Raji (cell line): ENCODE results near the gene EFCAB9.
A peak's percentile ranks its signal among the peaks of the same experiment; 100 is the strongest.

ENCODE experiments used
- POLR2A ChIP-seq: IDR thresholded peaks from 2 replicates; pipeline ENCODE4 v1.6.1; 2011; ENCODE audit warnings: low read depth, low read length, control low read depth; ENCODE audit not compliant: insufficient read depth

EFCAB9 gene

GRCh38 chr5:172178991-172179989 is 14.7 kb upstream of the EFCAB9 start:
- 0 out of 2 replicates have a peak, but pooled peaks have one; percentile 26 for TF ChIP-seq POLR2A

DNA sequence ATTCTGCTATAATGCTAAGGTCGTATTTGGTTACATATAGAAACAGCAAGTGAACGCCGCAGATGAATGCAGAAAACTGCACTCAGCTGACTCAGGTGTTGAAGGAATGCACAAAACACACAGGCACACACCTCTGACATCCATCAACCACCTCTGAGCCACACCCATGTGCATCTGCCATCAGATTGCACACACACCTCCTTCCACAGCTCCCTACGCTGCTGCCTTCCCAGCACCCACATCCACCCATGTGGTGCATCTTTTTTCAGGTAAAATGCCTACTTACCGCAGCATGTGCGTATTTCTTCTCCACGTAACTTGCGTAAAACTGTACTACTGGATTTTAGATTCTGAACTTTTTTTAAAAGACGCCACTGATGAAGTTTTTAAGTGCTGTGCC is 13.0 kb upstream of the EFCAB9 start:
- TF ChIP-seq POLR2A: no peak

DNA sequence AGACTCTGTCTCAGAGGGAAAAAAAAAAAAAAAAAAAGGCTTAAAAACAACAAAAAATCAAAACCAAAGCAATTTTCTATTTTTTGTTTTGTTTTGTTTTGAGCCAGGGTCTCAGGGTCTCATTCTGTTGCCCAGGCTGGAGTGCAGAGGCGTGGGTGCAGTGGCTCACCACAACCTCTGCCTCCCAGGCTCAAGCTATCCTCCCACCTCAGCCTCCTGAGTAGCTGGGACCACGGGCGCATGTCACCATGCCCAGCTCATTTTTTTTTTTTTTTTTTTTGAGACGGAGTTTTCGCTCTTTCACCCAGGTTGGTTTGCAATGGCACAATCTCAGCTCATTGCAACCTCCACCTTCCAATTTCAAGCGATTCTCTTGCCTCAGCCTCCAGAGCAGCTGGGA is 11.7 kb upstream of the EFCAB9 start:
- no peak for TF ChIP-seq POLR2A

GRCh38 chr5:172183881-172184280 is 10.1 kb upstream of the EFCAB9 start:
- no peak for TF ChIP-seq POLR2A

DNA sequence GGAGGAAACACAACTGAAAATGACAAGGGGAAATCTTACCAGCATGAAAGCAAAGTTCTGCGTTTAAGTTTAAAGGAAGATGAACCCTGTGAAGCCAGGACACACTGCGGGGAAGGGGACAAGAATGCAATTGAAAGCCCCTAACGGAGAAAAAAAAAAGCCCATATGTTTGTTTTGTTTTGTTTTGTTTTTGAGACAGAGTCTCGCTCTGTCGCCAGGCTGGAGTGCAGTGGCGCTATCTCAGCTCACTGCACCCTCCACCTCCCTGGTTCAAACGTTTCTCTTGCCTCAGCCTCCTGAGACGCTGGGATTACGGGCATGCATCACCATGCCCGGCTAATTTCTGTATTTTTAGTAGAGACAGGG is 8.9 kb upstream of the EFCAB9 start:
- TF ChIP-seq POLR2A: no peak

DNA sequence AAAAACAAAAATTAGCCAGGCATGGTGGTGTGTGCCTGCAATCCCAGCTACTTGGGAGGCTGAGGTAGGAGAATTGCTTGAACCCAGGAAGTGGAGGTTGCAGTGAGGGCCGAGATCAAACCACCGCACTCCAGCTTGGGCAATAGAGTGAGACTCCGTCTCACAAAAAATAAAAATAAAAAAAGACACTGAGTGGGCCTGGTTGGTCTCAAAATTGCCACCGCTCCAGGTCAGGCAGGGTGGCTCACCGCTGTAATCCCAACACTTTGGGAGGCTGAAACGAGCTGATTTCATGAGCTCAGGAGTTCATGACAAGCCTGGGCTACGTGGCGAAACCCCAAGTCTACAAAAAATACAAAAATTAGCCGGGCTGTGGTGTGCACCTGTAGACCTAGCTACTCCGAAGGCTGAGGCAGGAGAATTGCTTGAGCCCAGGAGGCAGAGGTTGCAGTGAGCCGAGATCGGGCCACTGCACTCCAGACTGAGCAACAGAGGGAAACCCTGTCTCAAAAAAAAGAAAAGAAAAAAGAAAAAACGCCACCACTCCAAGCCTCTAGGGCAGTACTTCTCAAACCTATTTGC is 7.8 kb upstream of the EFCAB9 start:
- TF ChIP-seq POLR2A: no peak

DNA sequence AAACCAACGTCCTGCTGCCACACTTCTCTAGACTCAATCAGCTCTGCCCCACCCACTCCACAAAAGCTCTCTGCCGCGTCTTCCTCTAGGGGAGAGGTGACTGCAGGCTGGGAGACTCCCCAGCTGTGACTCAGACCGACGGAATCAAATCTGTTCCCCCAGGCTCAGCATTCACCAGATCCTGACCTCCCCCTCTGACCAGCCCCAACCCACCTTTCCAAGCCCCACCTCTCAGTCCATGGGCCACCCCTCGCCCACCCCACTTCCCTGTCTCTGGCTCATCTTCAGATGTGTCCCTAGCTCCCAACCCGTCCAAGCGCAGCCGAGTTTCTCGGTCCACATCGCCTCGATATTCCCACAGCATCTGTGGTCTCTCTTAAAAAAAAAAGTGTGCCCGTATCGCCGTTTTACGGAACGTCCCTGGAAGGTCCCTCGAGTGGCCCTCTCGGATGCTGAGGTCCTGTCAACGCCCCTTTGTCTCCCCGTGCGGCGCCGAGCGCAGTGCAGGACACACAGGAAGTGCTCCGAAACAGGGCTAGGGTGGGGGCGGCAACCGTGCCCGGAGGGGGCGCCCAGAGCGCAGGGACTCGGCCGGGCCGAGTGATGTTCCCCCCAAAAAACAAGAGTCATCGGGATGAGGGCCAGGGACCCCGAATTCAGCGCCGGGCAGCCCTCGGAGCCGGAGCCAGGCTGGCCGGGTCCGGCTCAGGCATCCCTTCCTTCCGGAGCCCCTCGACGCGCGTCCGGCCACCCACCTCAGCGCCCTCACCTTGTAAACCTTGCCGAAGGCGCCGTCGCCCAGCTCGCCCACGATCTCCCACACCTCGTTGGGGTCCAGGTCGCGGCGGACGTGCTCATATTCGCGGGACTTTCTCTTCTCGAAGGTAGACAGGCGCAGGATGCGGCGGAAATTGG is 6.6 kb upstream of the EFCAB9 start:
- TF ChIP-seq POLR2A: no peak

- peak; percentile 68 for TF ChIP-seq POLR2A
Measured at GRCh38 chr5:172188033-172188892, 5.7 kb upstream of the EFCAB9 start, which contains the start of gene STK10. TSS of gene STK10 (minus strand) at chr5:172188224. CDS start at chr5:172188042, 182 bp downstream.

GRCh38 chr5:172188893-172189692 is 4.9 kb upstream of the EFCAB9 start:
- no peak for TF ChIP-seq POLR2A

- TF ChIP-seq POLR2A: no peak
Measured at GRCh38 chr5:172189693-172190296, 4.2 kb upstream of the EFCAB9 start.

- no peak for TF ChIP-seq POLR2A
Measured at GRCh38 chr5:172194985-172195774, 1.2 kb downstream of the EFCAB9 start.

- no peak for TF ChIP-seq POLR2A
Measured at GRCh38 chr5:172199446-172199845, 5.5 kb downstream of the EFCAB9 start.
